ENCODE results near the gene TMEM61.

The TMEM61 gene

DNA sequence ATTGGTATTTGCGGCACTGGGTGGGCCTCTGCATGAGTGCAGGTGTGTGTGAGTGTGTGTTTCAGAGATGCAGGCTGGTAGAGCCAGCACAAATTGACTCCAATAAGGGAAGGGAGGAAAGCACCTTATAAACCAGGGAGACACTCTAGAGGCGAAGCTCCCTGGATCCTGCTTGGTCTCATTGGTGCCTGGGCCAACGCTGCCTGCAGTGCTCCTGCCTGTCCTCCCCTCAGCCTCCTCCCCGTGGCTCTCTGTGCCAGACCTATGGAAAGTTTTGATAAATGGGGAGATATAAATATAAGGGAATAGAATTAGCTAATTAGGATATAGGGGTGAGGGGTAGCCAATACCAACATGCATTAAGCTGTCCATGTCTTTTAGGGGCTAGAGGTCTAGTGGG, 20.9 kb downstream of the TMEM61 start:
- no peaks in the 10 kb centered on the region for H3K27me3 ChIP-seq (ENCODE audit: low read length)
- no peak for TF ChIP-seq EZH2phosphoT487 (conservative IDR thresholded peaks at IDR 0.05; ENCODE audit: low read length)
- TF ChIP-seq, protein P1, sequence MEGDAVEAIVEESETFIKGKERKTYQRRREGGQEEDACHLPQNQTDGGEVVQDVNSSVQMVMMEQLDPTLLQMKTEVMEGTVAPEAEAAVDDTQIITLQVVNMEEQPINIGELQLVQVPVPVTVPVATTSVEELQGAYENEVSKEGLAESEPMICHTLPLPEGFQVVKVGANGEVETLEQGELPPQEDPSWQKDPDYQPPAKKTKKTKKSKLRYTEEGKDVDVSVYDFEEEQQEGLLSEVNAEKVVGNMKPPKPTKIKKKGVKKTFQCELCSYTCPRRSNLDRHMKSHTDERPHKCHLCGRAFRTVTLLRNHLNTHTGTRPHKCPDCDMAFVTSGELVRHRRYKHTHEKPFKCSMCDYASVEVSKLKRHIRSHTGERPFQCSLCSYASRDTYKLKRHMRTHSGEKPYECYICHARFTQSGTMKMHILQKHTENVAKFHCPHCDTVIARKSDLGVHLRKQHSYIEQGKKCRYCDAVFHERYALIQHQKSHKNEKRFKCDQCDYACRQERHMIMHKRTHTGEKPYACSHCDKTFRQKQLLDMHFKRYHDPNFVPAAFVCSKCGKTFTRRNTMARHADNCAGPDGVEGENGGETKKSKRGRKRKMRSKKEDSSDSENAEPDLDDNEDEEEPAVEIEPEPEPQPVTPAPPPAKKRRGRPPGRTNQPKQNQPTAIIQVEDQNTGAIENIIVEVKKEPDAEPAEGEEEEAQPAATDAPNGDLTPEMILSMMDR (IDR thresholded peaks at IDR 0.05; ENCODE audit: insufficient read depth, low read length, poor library complexity, severe bottlenecking), result no peak
- H3K4me3 ChIP-seq (ENCODE audit: insufficient read depth, low read length, poor library complexity, severe bottlenecking), result no peak overlapping the region
- H3K4me2 ChIP-seq (ENCODE audit: low read depth, low read length, poor library complexity, severe bottlenecking), result no peak overlapping the region
- no peaks in the 10 kb centered on the region for H3K9me3 ChIP-seq (ENCODE audit: insufficient read depth, low read length)
- no peak overlapping the region for H3K9ac ChIP-seq (ENCODE audit: low read length)
- no peak overlapping the region for H2AFZ ChIP-seq (ENCODE audit: low read depth, low read length, severe bottlenecking)
- no peak overlapping the region for H3K27ac ChIP-seq (ENCODE audit: low read depth, low read length)
- H4K20me1 ChIP-seq (ENCODE audit: low read depth, low read length), result no peaks in the 10 kb centered on the region
- no peaks in the 10 kb centered on the region for H3K36me3 ChIP-seq (ENCODE audit: low read length)
- no peaks in the 10 kb centered on the region for H3K79me2 ChIP-seq (ENCODE audit: insufficient read depth, low read length)
- H3F3A ChIP-seq (ENCODE audit: insufficient read depth), result no peaks in the 10 kb centered on the region
- no peaks in the 10 kb centered on the region for H3K9me2 ChIP-seq (replicated peaks; ENCODE audit: insufficient read depth, low read length)

DNA sequence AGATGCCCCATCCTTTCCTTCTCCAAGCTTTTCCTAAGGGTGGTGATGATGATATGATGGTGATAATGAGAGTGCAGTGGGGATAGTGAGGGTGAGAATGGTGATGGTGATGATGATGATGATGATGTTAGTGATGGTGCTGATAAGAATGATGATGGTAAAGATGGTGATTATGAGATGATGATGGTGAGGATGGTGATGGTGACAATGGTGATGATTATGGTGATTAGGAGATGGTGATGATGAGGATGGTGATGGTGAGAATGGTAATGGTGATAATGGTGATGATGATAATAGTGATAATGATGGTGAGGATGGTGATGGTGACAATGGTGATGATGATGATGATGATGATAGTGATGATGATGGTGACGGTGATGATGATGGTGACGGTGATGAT, 22.3 kb downstream of the TMEM61 start:
- H3K27me3 ChIP-seq (ENCODE audit: low read length), result no peaks in the 10 kb centered on the region

DNA sequence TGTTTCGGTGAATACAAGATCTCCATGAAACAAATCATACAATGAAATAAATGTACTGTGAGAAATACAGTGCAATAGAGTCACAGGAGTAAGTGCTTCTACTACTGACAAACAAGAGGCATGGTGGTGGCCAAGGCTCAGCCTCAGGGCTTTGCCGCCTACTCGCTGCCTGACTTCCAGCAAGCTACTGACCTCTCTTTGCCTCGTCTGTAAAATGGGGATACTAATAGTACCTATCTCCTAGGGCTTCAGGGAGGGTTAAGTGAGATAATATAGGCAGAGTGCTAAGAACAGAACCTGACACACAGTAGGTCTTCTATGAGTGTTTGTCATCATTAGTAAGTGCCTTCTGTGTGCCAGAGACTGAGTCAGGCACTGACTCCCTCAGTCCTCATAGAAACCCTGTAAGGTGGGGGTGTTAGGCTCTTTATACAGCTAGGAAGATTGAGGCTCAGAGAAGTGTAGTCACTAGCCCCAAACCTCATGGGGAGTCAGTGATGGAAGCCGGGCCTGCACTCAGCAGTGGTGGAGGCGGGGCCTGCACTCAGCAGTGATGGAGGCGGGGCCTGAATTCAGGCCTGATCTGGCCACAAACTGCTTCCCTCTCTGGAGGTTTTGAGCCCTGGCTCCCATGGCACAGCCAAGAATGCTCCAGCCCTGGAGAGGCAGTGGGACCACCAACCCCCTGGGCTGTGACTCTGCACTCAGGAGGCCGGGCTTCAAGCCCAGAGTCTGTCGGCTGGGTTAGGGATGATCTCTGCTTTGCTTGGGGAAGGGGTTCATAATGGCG, 25.1 kb downstream of the TMEM61 start:
- Histone ChIP-seq H3K36me3 (ENCODE audit: low read length) (no peaks in the 10 kb centered on the region), H3K27me3 (ENCODE audit: low read length) (no peaks in the 10 kb centered on the region), H3K4me2 (ENCODE audit: low read depth, low read length, poor library complexity, severe bottlenecking) (no peak overlapping the region), H3K4me3 (ENCODE audit: insufficient read depth, low read length, poor library complexity, severe bottlenecking) (no peak overlapping the region), H3K9me2 (replicated peaks; ENCODE audit: insufficient read depth, low read length) (no peaks in the 10 kb centered on the region), H3K27ac (ENCODE audit: low read depth, low read length) (no peak overlapping the region), H3K9me3 (ENCODE audit: insufficient read depth, low read length) (no peaks in the 10 kb centered on the region), H3F3A (ENCODE audit: insufficient read depth) (no peaks in the 10 kb centered on the region), H4K20me1 (ENCODE audit: low read depth, low read length) (no peaks in the 10 kb centered on the region), H3K79me2 (ENCODE audit: insufficient read depth, low read length) (no peaks in the 10 kb centered on the region), H3K9ac (ENCODE audit: low read length) (no peak overlapping the region), H2AFZ (ENCODE audit: low read depth, low read length, severe bottlenecking) (no peak overlapping the region)
- no peak for TF ChIP-seq EZH2phosphoT487 (conservative IDR thresholded peaks at IDR 0.05; ENCODE audit: low read length)
- TF ChIP-seq, protein P1 (IDR thresholded peaks at IDR 0.05; ENCODE audit: insufficient read depth, low read length, poor library complexity, severe bottlenecking), result no peak

More for the DNA sequence above, 22.3 kb downstream of the TMEM61 start:
- H3K27ac ChIP-seq (ENCODE audit: low read depth, low read length), result no peak overlapping the region
- H3K79me2 ChIP-seq (ENCODE audit: insufficient read depth, low read length), result no peaks in the 10 kb centered on the region
- no peak overlapping the region for H3K4me3 ChIP-seq (ENCODE audit: insufficient read depth, low read length, poor library complexity, severe bottlenecking)
- no peak overlapping the region for H3K9ac ChIP-seq (ENCODE audit: low read length)
- no peaks in the 10 kb centered on the region for H3K9me3 ChIP-seq (ENCODE audit: insufficient read depth, low read length)
- H4K20me1 ChIP-seq (ENCODE audit: low read depth, low read length), result no peaks in the 10 kb centered on the region
- no peak overlapping the region for H3K4me2 ChIP-seq (ENCODE audit: low read depth, low read length, poor library complexity, severe bottlenecking)
- no peak overlapping the region for H2AFZ ChIP-seq (ENCODE audit: low read depth, low read length, severe bottlenecking)
- TF ChIP-seq, protein P1 (IDR thresholded peaks at IDR 0.05; ENCODE audit: insufficient read depth, low read length, poor library complexity, severe bottlenecking), result no peak
- no peak for TF ChIP-seq EZH2phosphoT487 (conservative IDR thresholded peaks at IDR 0.05; ENCODE audit: low read length)
- H3K36me3 ChIP-seq (ENCODE audit: low read length), result no peaks in the 10 kb centered on the region
- no peaks in the 10 kb centered on the region for H3F3A ChIP-seq (ENCODE audit: insufficient read depth)
- H3K9me2 ChIP-seq (replicated peaks; ENCODE audit: insufficient read depth, low read length), result no peaks in the 10 kb centered on the region

Measured in SU-DHL-6 (cell line).